ENCODE measurements around the gene VSTM2L.

The VSTM2L gene

GRCh38 chr20:37990571-37991151 is 87.7 kb downstream of the VSTM2L start:
- peak; percentile 89 for DNase-seq (ENCODE audit: low spot score)
- no peak for TF ChIP-seq CTCF (IDR thresholded peaks at IDR 0.05; ENCODE audit: extremely low read depth, missing control alignments)

- no peak for DNase-seq (ENCODE audit: low spot score)
- no peak for TF ChIP-seq CTCF (IDR thresholded peaks at IDR 0.05; ENCODE audit: extremely low read depth, missing control alignments)
Observed at GRCh38 chr20:37991157-37991866, 88.4 kb downstream of the VSTM2L start.

GRCh38 chr20:37991908-37992307 is 89.0 kb downstream of the VSTM2L start:
- TF ChIP-seq CTCF (IDR thresholded peaks at IDR 0.05; ENCODE audit: extremely low read depth, missing control alignments) = no peak
- DNase-seq (ENCODE audit: low spot score) = no peak

DNA sequence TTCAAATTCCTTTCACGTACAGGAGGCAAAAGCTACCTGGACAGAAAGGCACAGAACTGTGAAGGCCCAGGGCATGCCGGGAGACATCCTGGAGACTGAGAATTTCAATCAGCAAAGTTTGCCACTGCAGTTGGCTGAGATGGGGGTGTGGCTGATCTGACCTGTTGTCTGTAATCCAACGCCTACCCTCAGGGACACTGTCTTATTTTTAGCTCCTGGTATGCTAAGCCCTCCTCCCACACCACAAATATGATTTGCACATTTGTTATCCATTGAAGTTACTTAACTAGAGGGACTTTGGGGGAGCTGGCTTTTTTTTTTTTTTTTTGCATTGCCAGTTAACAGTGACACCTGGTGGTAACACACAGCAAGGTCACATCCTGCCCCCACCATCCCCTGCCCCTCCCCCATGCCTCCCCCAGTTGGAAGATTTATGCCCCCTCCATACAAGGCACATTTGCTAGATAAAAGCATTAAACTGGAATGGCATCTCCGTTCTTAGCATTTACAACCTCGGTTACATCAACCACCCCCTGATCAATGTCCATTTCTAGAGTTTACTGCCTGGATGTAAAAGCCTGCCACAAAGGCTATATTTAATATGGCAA is 90.0 kb downstream of the VSTM2L start:
- DNase-seq (ENCODE audit: low spot score) = peak; percentile 71
- no peak for TF ChIP-seq CTCF (IDR thresholded peaks at IDR 0.05; ENCODE audit: extremely low read depth, missing control alignments)

DNA sequence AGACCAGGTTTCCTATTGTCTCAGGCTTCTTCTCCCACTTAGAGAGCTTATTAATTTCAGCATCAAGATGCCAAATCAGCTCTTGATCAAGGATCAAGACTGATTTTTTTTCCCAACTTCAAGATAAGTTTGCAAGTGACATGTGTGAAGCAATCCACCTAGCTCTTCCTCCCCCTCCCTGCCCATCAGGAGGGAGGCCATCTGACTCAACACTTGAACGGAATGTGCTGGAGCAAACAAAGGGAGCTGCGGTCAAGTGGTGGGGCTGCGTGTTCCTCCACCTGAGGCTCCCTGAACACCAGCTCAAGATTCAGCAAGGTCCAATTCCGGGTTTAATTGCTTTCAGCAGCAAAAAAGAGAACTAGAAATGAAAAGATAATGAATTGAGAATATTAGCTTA is 91.6 kb downstream of the VSTM2L start:
- no peak for DNase-seq (ENCODE audit: low spot score)

More for the DNA sequence above, 91.6 kb downstream of the VSTM2L start:
- no peak for TF ChIP-seq CTCF (IDR thresholded peaks at IDR 0.05; ENCODE audit: extremely low read depth, missing control alignments)

Measured in GM20000 (cell line).